OCI-LY1 (cell line): Measurements from ENCODE around the gene KCNB1.

Source experiments
- H2AFZ ChIP-seq: fragments of 200-600 bp; sonication (generic), shearing (Covaris generic); 2 replicates; pipeline ENCODE4 v1.6.0; 2014; ENCODE audit warnings: antibody characterized with exemption, mild to moderate bottlenecking, low read length
- H3F3A ChIP-seq: fragments of 200-600 bp; sonication (generic), shearing (Covaris generic); 2 replicates; pipeline ENCODE4 v1.6.0; 2014; ENCODE audit warnings: mild to moderate bottlenecking, antibody characterized with exemption, low read length, moderate library complexity; ENCODE audit not compliant: insufficient read depth
- H3K27ac ChIP-seq: fragments of 200-600 bp; sonication (generic); 2 replicates; pipeline ENCODE4 v1.5.1; 2014; ENCODE audit warnings: low read length, mixed run types, mild to moderate bottlenecking, low read depth; ENCODE audit not compliant: poor library complexity, severe bottlenecking
- H3K27me3 ChIP-seq: fragments of 200-600 bp; sonication (generic); 2 replicates; pipeline ENCODE4 v1.6.0; 2014; ENCODE audit warnings: antibody characterized with exemption, mild to moderate bottlenecking, low read length, moderate library complexity; ENCODE audit not compliant: insufficient read depth
- H3K36me3 ChIP-seq: fragments of 200-600 bp; sonication (generic); 2 replicates; pipeline ENCODE4 v1.6.1; 2014; ENCODE audit warnings: mild to moderate bottlenecking, antibody characterized with exemption, low read length, moderate library complexity, mixed read lengths; ENCODE audit not compliant: insufficient read depth
- H3K4me1 ChIP-seq: fragments of 200-600 bp; sonication (generic); 2 replicates; pipeline ENCODE4 v1.5.1; 2014; ENCODE audit warnings: mild to moderate bottlenecking, low read length, moderate library complexity; ENCODE audit not compliant: insufficient read depth, severe bottlenecking
- H3K4me2 ChIP-seq: fragments of 200-600 bp; sonication (generic), shearing (Covaris generic); 2 replicates; pipeline ENCODE4 v1.6.1; 2014; ENCODE audit warnings: low read length
- H3K4me3 ChIP-seq: fragments of 200-600 bp; sonication (generic); 2 replicates; pipeline ENCODE4 v1.5.1; 2014; ENCODE audit warnings: low read length, low read depth, mild to moderate bottlenecking, mixed read lengths; ENCODE audit not compliant: poor library complexity, severe bottlenecking
- H3K79me2 ChIP-seq: fragments of 200-600 bp; shearing (Covaris generic); 2 replicates; pipeline ENCODE4 v1.6.1; 2016; ENCODE audit warnings: mixed run types, low read length, mixed read lengths; ENCODE audit not compliant: insufficient read depth
- H3K9ac ChIP-seq: fragments of 200-600 bp; sonication (generic), shearing (Covaris generic); 2 replicates; pipeline ENCODE4 v1.6.1; 2014; ENCODE audit warnings: mild to moderate bottlenecking, low read length, mixed read lengths
- H3K9me2 ChIP-seq: fragments of 200-600 bp; sonication (generic), shearing (Covaris generic); 2 replicates; pipeline ENCODE4 v1.6.1; 2014; ENCODE audit warnings: low read depth, mild to moderate bottlenecking, low read length, mixed read lengths
- H3K9me3 ChIP-seq: fragments of 200-600 bp; shearing (Covaris generic); 2 replicates; pipeline ENCODE4 v1.6.1; 2014; ENCODE audit warnings: low read length, mixed read lengths
- H4K20me1 ChIP-seq: fragments of 200-600 bp; sonication (generic), shearing (Covaris generic); 2 replicates; pipeline ENCODE4 v1.6.0; 2016; ENCODE audit warnings: mild to moderate bottlenecking, low read length; ENCODE audit not compliant: insufficient read depth
- CTCF ChIP-seq: fragments of 200-600 bp; sonication (generic), shearing (Covaris generic); IDR thresholded peaks from 2 replicates; pipeline ENCODE4 v1.5.1; 2017; ENCODE audit warnings: mild to moderate bottlenecking, antibody characterized with exemption, low read length, moderate library complexity, mixed read lengths
- EZH2 ChIP-seq: fragments of 200-600 bp; sonication (generic), shearing (Covaris generic); IDR thresholded peaks from 2 replicates; pipeline ENCODE4 v1.8.0; 2017; ENCODE audit warnings: borderline replicate concordance, mixed run types, mild to moderate bottlenecking, antibody characterized with exemption, low read length, moderate library complexity, mixed read lengths

Gene KCNB1

GRCh38 chr20:49526056-49526455 is 43.6 kb upstream of the KCNB1 start:
- H3K27me3 ChIP-seq: peaks cover 13% of the 10 kb centered on the region; the same call in 1 of the 2 replicates
- no peak overlapping the region for H3K4me3 ChIP-seq
- H3K79me2 ChIP-seq: no peaks in the 10 kb centered on the region
- H3K27ac ChIP-seq: no peak overlapping the region
- H2AFZ ChIP-seq: no peak overlapping the region
- H3K9me3 ChIP-seq: peaks cover 3% of the 10 kb centered on the region; the same call in 1 of the 2 replicates
- no peak overlapping the region for H3K4me2 ChIP-seq
- TF ChIP-seq EZH2 (no peak), CTCF (no peak)
- no peak overlapping the region for H3K9ac ChIP-seq
- no peaks in the 10 kb centered on the region for H3K4me1 ChIP-seq
- no peaks in the 10 kb centered on the region for H4K20me1 ChIP-seq
- H3K9me2 ChIP-seq: no peaks in the 10 kb centered on the region
- no peaks in the 10 kb centered on the region; the same call in 1 of the 2 replicates for H3K36me3 ChIP-seq
- H3F3A ChIP-seq: no peaks in the 10 kb centered on the region

- TF ChIP-seq EZH2 (no peak), CTCF (no peak)
- no peaks in the 10 kb centered on the region for H3K79me2 ChIP-seq
- no peaks in the 10 kb centered on the region for H3K9me2 ChIP-seq
- no peak overlapping the region for H3K4me2 ChIP-seq
- H3K36me3 ChIP-seq: no peaks in the 10 kb centered on the region; the same call in 1 of the 2 replicates
- H4K20me1 ChIP-seq: no peaks in the 10 kb centered on the region
- peaks cover 3% of the 10 kb centered on the region; the same call in 1 of the 2 replicates for H3K9me3 ChIP-seq
- no peak overlapping the region for H2AFZ ChIP-seq
- no peak overlapping the region for H3K4me3 ChIP-seq
- H3K27ac ChIP-seq: no peak overlapping the region
- H3K4me1 ChIP-seq: no peaks in the 10 kb centered on the region
- H3K27me3 ChIP-seq: peaks cover 13% of the 10 kb centered on the region; the same call in 1 of the 2 replicates
- H3K9ac ChIP-seq: no peak overlapping the region
- H3F3A ChIP-seq: no peaks in the 10 kb centered on the region
These were observed 41.4 kb upstream of the KCNB1 start for GRCh38 chr20:49523767-49524360.

- Histone ChIP-seq H2AFZ (no peak overlapping the region), H3K79me2 (no peaks in the 10 kb centered on the region), H3K9me3 (peaks cover 3% of the 10 kb centered on the region; the same call in 1 of the 2 replicates), H3K4me3 (no peak overlapping the region), H3K27ac (no peak overlapping the region), H3K4me1 (no peaks in the 10 kb centered on the region), H3K4me2 (no peak overlapping the region), H3K36me3 (no peaks in the 10 kb centered on the region; the same call in 1 of the 2 replicates), H4K20me1 (no peaks in the 10 kb centered on the region), H3K9me2 (no peaks in the 10 kb centered on the region), H3F3A (no peaks in the 10 kb centered on the region), H3K27me3 (peaks cover 16% of the 10 kb centered on the region; the same call in 1 of the 2 replicates), H3K9ac (no peak overlapping the region)
- TF ChIP-seq CTCF (no peak), EZH2 (no peak)
These were observed 38.9 kb upstream of the KCNB1 start for GRCh38 chr20:49521356-49521755.
